Activated CD4-positive, alpha-beta memory T cell treated with anti-CD3 and anti-CD28 coated beads, Interleukin-2, amount 10 ng/mL, durations not matched to agents 7 days and 5 days (primary cell): Measurements from ENCODE around the gene PHLDA1. TPM values are rescaled to one million over a fixed set of nuclear protein-coding genes. Genes with fewer than 3 reads are reported as not detected.
A peak's percentile ranks its signal among the peaks of the same experiment; 100 is the strongest.

ENCODE experiments used
- CTCF ChIA-PET: fragments of 350-600 bp; sonication (Branson Sonifier 250); formaldehyde crosslinking; loops from one replicate; lab custom pipeline; 2021; ENCODE audit warnings: antibody characterized with exemption, inconsistent platforms; lab: Charles Lee
- POLR2A ChIA-PET: fragments of 350-600 bp; sonication (Branson Sonifier 250); formaldehyde crosslinking; loops from one replicate; lab custom pipeline; 2021; ENCODE audit warnings: antibody characterized with exemption; lab: Charles Lee
- DNase-seq: peaks from one replicate; pipeline ENCODE4 v3.0.0-alpha.2; 2020
- H3K27ac Mint-ChIP-seq: one replicate; pipeline ENCODE4 v1.8.0; 2021; ENCODE audit warnings: mild to moderate bottlenecking, mixed read lengths
- H3K27me3 Mint-ChIP-seq: one replicate; pipeline ENCODE4 v1.8.0; 2021; ENCODE audit warnings: mixed read lengths
- H3K36me3 Mint-ChIP-seq: one replicate; pipeline ENCODE4 v1.8.0; 2021; ENCODE audit warnings: low read depth, mixed read lengths
- H3K4me1 Mint-ChIP-seq: one replicate; pipeline ENCODE4 v1.8.0; 2021; ENCODE audit warnings: mixed read lengths
- H3K4me3 Mint-ChIP-seq: one replicate; pipeline ENCODE4 v1.8.0; 2021; ENCODE audit warnings: mild to moderate bottlenecking, mixed read lengths
- H3K9me3 Mint-ChIP-seq: one replicate; pipeline ENCODE4 v1.8.0; 2021; ENCODE audit warnings: mixed read lengths
- total RNA-seq, 2 experiments: library from RNA; stranded (reverse); gene quantifications; one replicate each; pipeline ENCODE4 v1.2.3, GENCODE V29; 2021

The PHLDA1 gene
- total RNA-seq = 10 to 100 TPM; 42.8 TPM

DNA sequence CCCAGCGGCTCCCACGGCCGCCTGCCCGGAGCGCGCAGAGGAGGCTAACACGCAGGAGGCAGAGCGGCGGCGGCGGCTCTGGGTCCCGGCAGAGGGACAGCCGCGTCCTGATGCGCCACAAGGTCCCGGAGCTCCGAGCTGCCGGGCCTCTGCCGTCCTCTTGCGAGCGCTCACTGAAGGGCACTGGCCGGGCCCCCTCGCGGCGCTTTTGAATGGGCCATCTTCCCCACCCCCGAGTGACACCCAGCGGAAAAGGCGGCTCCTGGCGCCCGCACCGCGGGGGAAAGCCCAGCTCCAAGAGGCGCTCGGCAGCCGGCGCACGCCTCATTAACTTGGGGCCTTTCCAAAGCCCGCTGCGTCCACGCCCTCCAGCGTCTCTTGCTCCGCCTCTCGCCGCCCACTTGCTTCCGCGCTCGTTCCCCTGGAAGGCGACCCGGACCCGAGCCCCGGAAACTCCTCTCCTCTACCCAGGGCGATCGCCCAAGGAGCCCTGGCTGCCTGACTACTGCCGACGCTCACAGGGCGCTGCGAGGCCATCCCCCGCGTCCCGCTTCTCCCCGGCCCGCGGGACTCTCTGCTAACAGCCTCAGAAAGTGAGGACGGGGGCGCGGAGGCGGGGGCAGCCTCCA is at the start of gene PHLDA1:
Gene PHLDA1, minus strand, starts transcription at position 363 of the 629 bp plus-strand sequence.
- ChIA-PET CTCF (interaction anchor here (0.8 to 6.1 kb wide), 39 partner anchors 9 to 640 kb away, joined by 3 to 72 read pairs (median 4); partner anchors contain the start of genes GLIPR1 and GLIPR1L2), POLR2A (interaction anchor here (0.7 to 6.8 kb wide), 55 partner anchors 9 to 551 kb away, joined by 3 to 246 read pairs (median 4); partner anchors contain the start of genes BBS10, GLIPR1, KRR1 and NAP1L1)
- H3K27me3 Mint-ChIP-seq = peaks cover 3% of the 10 kb centered on the region
- peak within 1 kb of the TSS; percentile 95 for H3K27ac Mint-ChIP-seq
- H3K4me1 Mint-ChIP-seq = peaks cover 60% of the 10 kb centered on the region
- H3K36me3 Mint-ChIP-seq = peaks cover 41% of the 10 kb centered on the region
- H3K9me3 Mint-ChIP-seq = no peaks in the 10 kb centered on the region
- peak within 1 kb of the TSS; percentile 98 for H3K4me3 Mint-ChIP-seq
- DNase-seq = peak; percentile 95

DNA sequence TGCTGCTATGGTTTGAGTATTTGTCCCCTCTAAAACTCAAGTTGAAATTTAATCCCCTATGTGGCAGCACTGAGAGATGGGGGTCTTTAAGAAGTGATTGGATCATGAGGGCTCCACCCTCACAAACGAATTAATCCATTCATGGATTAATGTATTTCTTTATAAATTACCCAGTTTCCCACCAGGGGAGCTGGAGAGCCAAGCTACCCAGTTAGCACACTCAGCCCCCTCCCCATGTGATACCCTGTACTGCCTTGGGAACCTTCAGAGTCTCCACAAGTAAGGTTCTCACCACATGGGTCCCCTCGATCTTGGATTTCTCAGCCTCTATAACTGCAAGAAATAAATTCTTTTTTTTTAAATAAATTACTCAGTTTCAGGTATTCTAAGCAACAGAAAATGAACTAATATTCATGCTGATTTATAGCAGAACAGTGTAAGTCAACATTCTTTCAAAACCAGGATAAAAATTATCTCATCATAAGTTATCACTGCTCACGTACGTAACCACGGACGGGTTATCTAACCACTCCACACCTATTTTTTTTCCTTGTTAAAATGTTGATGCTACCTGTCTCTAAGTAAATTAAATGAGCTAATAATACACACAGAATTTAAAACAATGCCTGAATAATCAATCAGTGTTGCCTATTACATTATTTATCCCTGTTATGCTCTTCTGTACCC is 49.3 kb upstream of the PHLDA1 start:
- peaks cover 5% of the 10 kb centered on the region for H3K9me3 Mint-ChIP-seq
- H3K4me3 Mint-ChIP-seq = no peak overlapping the region
- H3K27ac Mint-ChIP-seq = no peak overlapping the region

DNA sequence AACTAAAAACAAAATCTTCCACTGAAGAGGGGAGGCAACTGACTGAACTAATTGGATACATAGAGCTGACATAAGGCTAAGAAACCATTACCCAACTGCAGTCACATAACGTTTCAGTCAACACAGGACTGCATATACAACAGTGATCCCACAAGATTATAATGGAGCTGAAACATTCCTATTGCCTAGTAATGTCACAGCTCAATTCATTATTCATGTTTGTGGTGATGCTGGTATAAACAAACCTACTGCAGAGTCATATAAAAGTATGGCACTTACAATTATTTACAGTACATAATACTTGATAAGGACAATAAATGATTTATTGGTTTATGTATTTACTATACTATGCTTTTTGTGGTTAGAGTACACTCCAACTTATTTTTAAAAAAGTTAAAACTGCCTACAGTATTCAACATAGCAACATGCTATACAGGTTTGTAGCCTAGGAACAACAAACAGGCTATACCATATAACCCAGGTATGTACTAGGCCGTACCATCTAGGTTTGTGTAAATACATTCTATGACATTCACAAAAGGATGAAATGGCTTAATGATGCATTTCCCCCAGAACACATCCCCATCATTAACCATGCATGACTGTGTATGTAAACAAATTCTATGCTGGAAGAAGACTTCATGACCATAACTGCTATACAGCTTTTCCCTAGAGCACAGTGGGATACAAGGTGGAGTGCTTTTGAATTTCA is 48.6 kb upstream of the PHLDA1 start:
- ChIA-PET POLR2A (no interaction called here), CTCF (interaction anchor here (0.7 to 1.9 kb wide), 4 partner anchors 30 to 404 kb away, joined by 3 to 5 read pairs (median 4); partner anchors contain the start of gene PHLDA1)
- H3K36me3 Mint-ChIP-seq = peaks cover 44% of the 10 kb centered on the region
- H3K27ac Mint-ChIP-seq = no peak overlapping the region
- H3K4me1 Mint-ChIP-seq = peaks cover 64% of the 10 kb centered on the region
- peaks cover 5% of the 10 kb centered on the region for H3K9me3 Mint-ChIP-seq
- H3K4me3 Mint-ChIP-seq = no peak overlapping the region
- no peaks in the 10 kb centered on the region for H3K27me3 Mint-ChIP-seq
- DNase-seq = no peak

More for the DNA sequence above, 49.3 kb upstream of the PHLDA1 start:
- ChIA-PET CTCF (interaction anchor here (0.7 to 1.5 kb wide), 4 partner anchors 31 to 554 kb away, joined by 3 to 4 read pairs (median 4); partner anchors contain the start of gene PHLDA1), POLR2A (interaction anchor here (3.9 kb wide), 1 partner anchor 570 kb away, joined by 19 read pairs; the partner anchor contains the start of gene KRR1)
- Mint-ChIP-seq H3K4me1 (peaks cover 68% of the 10 kb centered on the region), H3K36me3 (peaks cover 42% of the 10 kb centered on the region), H3K27me3 (no peaks in the 10 kb centered on the region)
- no peak for DNase-seq

DNA sequence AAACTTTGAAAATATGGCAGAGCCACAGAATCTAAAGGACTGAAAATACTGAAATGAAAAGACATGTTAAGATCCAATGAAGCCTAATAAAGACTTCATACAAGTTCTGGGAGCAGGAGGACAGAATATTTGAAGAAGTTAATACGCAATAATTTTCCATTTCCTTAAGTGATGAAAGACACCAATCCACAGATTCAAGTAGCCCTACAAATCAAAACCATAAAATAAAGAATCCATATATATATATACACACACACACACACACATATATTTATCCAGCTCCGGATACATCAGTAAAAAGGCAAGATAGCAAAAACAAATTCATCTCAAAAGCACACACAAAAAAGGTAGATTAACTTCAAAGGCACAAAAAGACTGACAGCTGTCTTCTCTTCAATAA is 47.2 kb upstream of the PHLDA1 start:
- no peaks in the 10 kb centered on the region for H3K27me3 Mint-ChIP-seq
- no peak for DNase-seq
- peaks cover 50% of the 10 kb centered on the region for H3K36me3 Mint-ChIP-seq
- H3K9me3 Mint-ChIP-seq = peaks cover 5% of the 10 kb centered on the region
- peaks cover 69% of the 10 kb centered on the region for H3K4me1 Mint-ChIP-seq
- ChIA-PET CTCF (interaction anchor here (1.3 to 1.9 kb wide), 2 partner anchors 80 to 269 kb away, joined by 3 to 5 read pairs; no protein-coding TSS in a partner anchor), POLR2A (no interaction called here)
- H3K4me3 Mint-ChIP-seq = no peak overlapping the region
- peak overlapping the region; percentile 4 for H3K27ac Mint-ChIP-seq

DNA sequence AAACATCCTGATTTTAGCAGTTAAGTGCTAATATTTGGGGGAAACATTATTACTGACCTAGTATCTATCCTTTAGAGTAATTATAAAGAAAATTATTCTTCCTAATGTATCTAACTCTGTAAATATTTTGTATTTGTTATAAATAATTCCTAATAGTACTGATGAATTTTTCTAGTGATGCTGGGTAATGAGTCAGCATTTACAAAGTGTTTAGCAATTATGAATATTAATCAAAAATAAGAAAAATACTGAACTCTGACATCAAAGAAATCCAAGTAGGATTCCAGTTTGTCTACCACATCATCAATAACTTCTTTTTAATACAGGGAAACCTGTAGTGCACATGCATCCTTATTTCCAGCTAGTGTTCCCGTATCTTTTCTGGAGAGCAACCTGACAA is 43.9 kb upstream of the PHLDA1 start:
- Mint-ChIP-seq H3K4me1 (peaks cover 64% of the 10 kb centered on the region), H3K27me3 (no peaks in the 10 kb centered on the region), H3K9me3 (peaks cover 5% of the 10 kb centered on the region), H3K4me3 (no peak overlapping the region), H3K36me3 (peaks cover 66% of the 10 kb centered on the region), H3K27ac (no peak overlapping the region)
- ChIA-PET POLR2A (interaction anchor here (1.1 kb wide), 1 partner anchor 16 kb away, joined by 3 read pairs; no protein-coding TSS in a partner anchor), CTCF (no interaction called here)
- no peak for DNase-seq

DNA sequence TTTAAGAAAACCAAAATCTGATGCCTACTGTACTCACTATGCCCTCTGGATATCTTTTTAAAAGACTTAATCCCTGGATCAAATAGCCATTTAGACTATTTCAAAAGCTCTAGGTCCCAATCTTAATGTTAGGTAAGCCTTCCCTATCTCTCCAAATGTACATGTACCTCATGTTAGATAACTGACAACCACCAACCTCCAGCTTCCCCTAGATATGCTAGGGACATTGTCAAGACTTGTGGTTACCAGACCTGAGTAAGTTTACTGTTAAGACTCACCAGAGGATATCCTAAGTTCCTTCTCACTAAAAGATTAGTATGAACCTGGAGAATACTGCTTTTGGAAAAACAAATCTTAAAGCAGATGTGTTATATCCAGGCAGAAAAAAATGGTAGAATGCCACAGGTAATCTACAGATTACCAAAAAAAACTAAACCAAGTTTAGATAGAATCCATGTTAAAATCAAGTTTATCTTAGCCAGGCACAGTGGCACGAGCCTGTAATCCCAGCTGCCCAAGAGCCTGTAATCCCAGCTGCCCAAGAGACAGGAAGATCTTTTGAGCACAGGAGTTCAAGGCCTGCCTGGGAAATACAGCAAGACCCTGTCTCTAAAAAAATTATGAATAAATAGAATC is 43.2 kb upstream of the PHLDA1 start:
- Mint-ChIP-seq H3K36me3 (peaks cover 65% of the 10 kb centered on the region), H3K4me3 (no peak overlapping the region), H3K4me1 (peaks cover 63% of the 10 kb centered on the region), H3K27me3 (no peaks in the 10 kb centered on the region), H3K9me3 (peaks cover 5% of the 10 kb centered on the region), H3K27ac (no peak overlapping the region)
- DNase-seq = no peak
- ChIA-PET POLR2A (interaction anchor here (0.7 to 2.0 kb wide), 2 partner anchors 9 to 307 kb away, joined by 3 to 10 read pairs; partner anchors contain the start of gene NAP1L1), CTCF (no interaction called here)

DNA sequence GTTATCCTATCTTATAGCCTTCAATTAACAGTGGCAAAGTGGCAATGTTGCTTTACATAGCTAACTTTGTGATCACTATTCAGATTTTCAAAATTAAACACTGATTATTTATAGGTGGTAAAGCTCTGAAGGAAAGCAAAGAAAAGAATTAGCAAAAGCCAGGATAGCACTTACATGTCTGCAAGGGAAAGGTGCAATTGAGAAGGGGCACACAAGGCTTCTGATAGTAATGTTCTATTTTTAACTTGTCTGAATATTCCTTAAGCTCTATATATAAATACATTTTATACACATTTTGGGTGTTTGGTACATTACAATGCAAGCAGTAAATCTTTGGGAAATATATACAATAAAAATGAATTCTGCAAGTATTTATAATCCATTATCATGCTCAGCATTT is 42.0 kb upstream of the PHLDA1 start:
- Mint-ChIP-seq H3K9me3 (peaks cover 1% of the 10 kb centered on the region), H3K27ac (no peak overlapping the region), H3K4me1 (peaks cover 62% of the 10 kb centered on the region), H3K36me3 (peaks cover 62% of the 10 kb centered on the region), H3K27me3 (no peaks in the 10 kb centered on the region), H3K4me3 (no peak overlapping the region)
- CTCF ChIA-PET = interaction anchor here (0.9 to 2.3 kb wide), 2 partner anchors 36 to 547 kb away, joined by 3 to 6 read pairs; no protein-coding TSS in a partner anchor
- DNase-seq = no peak
- POLR2A ChIA-PET = interaction anchor here (1.1 to 2.0 kb wide), 2 partner anchors 10 to 566 kb away, joined by 3 to 10 read pairs; partner anchors contain the start of gene NAP1L1

DNA sequence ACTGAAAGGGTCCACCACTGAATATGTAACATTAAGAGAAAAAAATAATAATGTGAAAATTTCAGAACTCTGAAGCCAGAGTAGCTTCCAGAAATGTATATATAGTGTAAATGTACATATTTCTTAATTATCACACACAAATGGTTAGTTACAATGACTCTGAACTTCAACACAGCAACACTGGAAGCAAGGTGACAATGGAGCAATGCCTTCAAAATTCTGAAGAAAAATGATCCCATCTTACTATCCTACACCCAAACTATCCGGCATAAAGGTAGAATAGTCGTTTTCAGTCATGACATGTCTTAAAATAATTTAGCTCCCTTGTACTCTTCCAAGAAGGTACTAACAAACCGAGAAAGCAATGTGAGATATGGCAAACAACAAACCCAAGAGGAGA is 41.0 kb upstream of the PHLDA1 start:
- DNase-seq = no peak
- Mint-ChIP-seq H3K36me3 (peaks cover 66% of the 10 kb centered on the region), H3K4me3 (no peak overlapping the region), H3K27me3 (no peaks in the 10 kb centered on the region), H3K4me1 (peaks cover 61% of the 10 kb centered on the region), H3K27ac (no peak overlapping the region), H3K9me3 (no peaks in the 10 kb centered on the region)
- ChIA-PET CTCF (interaction anchor here (0.9 to 2.3 kb wide), 2 partner anchors 35 to 546 kb away, joined by 3 to 6 read pairs; no protein-coding TSS in a partner anchor), POLR2A (interaction anchor here (1.1 kb wide), 1 partner anchor 11 kb away, joined by 4 read pairs; no protein-coding TSS in a partner anchor)

DNA sequence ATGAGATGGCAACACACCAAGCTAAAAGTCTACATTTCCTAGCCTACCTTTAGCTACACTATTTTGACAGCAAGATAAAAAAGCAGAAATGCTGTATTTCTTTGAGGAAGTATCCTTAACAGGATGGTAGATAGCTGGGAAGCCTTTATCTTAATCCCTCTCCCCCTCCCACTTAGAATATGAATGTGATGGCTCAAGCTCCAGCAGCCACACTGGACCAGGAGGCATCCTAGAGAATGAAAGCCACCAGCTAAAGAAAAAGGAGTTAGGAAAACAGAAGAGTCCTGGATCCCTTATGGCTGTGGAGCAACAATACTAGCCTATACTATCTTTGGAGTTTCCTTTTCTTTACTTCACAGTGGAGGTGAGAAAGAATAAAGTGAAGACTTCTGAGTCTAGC is 37.8 kb upstream of the PHLDA1 start:
- H3K36me3 Mint-ChIP-seq = peaks cover 81% of the 10 kb centered on the region
- ChIA-PET CTCF (no interaction called here), POLR2A (interaction anchor here (1.5 to 2.3 kb wide), 2 partner anchors 14 to 589 kb away, joined by 3 to 12 read pairs; partner anchors contain the start of genes GLIPR1 and NAP1L1)
- no peak for DNase-seq
- peaks cover 13% of the 10 kb centered on the region for H3K9me3 Mint-ChIP-seq
- H3K27ac Mint-ChIP-seq = no peak overlapping the region
- no peak overlapping the region for H3K4me3 Mint-ChIP-seq
- peaks cover 41% of the 10 kb centered on the region for H3K4me1 Mint-ChIP-seq
- no peaks in the 10 kb centered on the region for H3K27me3 Mint-ChIP-seq

DNA sequence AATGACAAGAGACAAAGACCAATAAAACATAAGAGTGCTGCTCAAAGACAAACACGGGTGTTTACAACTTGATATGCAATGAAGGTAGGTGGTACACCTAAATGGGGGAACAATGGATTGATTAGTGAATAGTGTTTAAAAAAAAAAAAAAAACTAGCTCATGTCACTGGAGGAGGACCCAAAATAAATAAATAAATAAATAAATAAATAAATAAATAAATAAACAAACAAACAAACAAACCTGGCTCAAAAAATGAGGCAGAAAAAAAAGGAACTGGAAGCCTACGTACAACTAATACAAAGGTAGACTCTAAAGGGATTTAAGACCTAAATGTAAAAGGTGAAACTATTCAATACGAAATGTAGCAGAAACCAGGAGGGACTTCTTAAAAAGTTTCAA is 34.3 kb upstream of the PHLDA1 start:
- H3K4me1 Mint-ChIP-seq = peaks cover 27% of the 10 kb centered on the region
- peaks cover 87% of the 10 kb centered on the region for H3K36me3 Mint-ChIP-seq
- H3K27ac Mint-ChIP-seq = no peak overlapping the region
- peaks cover 13% of the 10 kb centered on the region for H3K9me3 Mint-ChIP-seq
- H3K4me3 Mint-ChIP-seq = no peak overlapping the region
- ChIA-PET POLR2A (interaction anchor here (1.0 to 1.1 kb wide), 2 partner anchors 19 to 554 kb away, joined by 3 to 4 read pairs; partner anchors contain the start of genes KRR1 and NAP1L1), CTCF (interaction anchor here (1.6 kb wide), 1 partner anchor 281 kb away, joined by 3 read pairs; no protein-coding TSS in a partner anchor)
- no peak for DNase-seq
- H3K27me3 Mint-ChIP-seq = no peaks in the 10 kb centered on the region

DNA sequence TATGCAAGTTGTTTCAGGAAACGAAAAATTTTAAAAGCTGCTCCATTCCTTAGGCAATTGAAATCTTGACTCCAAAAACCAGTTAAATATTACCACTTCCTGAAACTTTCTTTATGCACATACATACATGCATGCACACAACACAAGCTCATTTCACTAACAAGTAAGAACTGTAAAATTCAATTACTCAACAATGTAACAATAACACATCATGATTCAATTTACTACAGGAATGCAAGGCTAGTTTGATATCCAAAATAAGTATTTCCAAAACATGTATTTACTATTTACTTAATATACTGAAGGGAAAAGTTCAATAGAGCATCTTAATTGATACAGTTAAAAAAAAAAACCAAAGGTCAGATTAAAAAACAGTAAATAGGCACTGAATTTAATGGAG is 33.3 kb upstream of the PHLDA1 start:
- ChIA-PET CTCF (interaction anchor here (1.6 kb wide), 1 partner anchor 283 kb away, joined by 4 read pairs; the partner anchor contains the start of gene BBS10), POLR2A (interaction anchor here (0.6 to 1.0 kb wide), 2 partner anchors 374 to 553 kb away, joined by 3 read pairs; partner anchors contain the start of gene KRR1)
- no peak overlapping the region for H3K27ac Mint-ChIP-seq

More for the DNA sequence above, 33.3 kb upstream of the PHLDA1 start:
- Mint-ChIP-seq H3K36me3 (peaks cover 91% of the 10 kb centered on the region), H3K4me3 (no peak overlapping the region), H3K9me3 (peaks cover 13% of the 10 kb centered on the region), H3K27me3 (no peaks in the 10 kb centered on the region), H3K4me1 (peaks cover 30% of the 10 kb centered on the region)
- no peak for DNase-seq
